T1000 (cell line): ENCODE measurements around the gene UNC93B1.

Experiments
- DNase-seq: peaks from one replicate; lab custom pipeline; 2025; ENCODE audit warnings: mixed read lengths; lab: John Stamatoyannopoulos, UW

UNC93B1 gene

DNA sequence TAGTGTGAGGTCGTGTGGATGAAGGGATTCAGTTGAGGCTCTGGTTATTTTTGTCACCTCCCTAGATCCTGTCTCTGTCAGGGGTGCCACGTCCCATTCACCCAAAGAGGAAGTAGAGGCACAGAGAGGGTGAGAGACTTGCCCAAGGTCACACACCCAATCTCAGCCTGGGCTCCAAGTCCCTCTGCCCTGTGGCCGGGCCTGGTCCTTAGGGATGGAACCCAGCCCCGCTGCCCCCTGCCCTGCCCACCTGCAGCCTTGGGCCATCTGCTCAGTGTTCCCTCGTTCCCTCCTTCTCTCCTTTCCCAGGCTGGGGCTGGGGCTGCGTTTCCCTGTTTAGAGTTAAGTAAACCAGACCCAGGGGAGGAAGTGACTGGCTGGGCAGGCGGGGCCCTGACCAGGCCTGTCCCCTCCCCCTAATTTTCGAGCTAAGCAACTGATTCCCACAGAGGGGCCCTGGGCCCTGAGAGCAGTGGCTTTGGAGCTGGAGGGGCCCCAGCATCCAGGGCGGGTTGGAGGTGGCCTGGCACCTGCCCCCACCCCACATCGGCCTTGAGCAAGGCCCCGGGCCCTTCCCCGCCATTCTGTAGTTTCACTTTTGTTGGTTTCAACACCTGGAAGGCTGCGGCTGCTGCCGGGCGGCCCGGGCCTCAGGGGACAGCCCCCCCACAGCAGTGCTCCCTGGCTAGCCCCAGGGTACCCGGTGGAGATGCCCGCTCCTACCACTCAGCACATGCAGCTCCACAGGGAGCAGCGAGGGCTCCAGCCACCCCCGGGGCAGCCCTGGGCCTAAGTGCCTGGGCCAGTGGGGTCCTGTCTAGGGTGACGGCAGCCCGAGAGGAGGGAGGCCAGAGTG lies 36.4 kb upstream of the UNC93B1 start:
- peak; percentile 39 for DNase-seq

DNA sequence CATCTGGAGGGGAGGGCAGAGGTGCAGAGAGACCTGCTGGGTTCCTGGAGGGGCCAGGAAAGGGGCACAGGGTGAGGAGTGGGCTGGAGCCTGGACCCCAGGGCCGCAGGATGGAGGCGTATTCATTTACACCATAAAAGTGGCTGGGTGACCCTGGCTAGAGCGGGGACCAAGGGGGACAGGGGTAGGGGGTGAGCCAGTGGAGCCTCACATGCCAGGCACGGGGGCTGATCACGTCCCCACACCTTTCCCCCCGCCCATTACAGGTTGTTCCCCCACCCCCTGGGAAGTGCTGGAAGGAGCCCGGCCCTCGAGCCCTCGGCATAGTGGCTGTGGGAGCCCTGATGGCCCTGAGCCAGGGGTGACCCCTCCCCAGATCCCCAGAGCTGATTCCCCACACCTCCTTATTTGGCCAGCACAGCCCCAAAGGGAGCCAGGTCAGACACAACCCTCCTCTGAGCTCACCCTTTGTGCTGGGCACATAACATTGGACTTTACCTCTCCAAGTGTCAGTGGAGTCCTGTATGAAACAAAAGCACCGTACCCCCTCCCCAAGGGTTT lies 35.7 kb upstream of the UNC93B1 start:
- no peak for DNase-seq

DNA sequence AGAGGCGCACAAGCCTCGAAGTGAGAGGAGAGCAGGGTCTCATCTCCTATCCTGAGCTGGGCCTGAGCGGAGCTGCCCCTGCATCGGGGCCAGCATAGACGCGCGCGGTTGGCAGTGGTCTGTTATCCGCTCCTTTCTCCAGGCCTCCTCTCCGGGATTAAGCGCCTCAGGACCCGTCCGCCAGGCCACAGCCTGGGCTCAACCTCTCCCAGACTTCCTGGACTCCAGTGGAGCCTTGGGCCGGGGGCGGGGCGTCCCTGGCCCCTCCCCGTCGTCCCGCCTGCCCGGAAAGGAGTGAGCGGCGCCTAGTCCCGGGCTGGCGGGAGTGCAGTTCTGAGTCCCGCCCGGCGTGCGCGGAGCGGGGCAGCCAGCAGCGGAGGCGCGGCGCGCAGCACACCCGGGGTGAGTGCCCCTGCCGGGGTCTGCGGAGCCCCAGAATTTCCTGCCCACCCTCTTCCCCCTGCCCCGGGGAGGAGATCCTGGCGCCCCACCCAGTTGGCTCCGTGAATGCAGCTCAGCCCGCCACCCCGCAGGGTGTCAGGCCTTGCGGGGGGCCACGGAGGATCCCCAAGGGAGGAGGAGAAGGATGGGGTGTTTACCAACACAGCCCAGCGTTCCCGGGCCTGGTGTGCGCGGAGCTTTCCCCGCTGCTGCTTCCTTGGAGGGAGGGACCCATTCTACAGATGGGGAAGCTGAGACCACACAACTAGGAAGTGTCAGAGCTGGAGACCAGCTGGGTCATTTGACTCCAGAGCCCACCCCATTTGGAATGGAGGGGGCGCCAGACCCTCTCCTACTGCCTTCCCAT lies 35.0 kb upstream of the UNC93B1 start, which contains the start of gene TCIRG1:
TSS of gene TCIRG1 (plus strand) at position 308 of the 808 bp plus-strand sequence. CDS start 2,247 bp downstream, outside the sequence.
- peak; percentile 53 for DNase-seq

DNA sequence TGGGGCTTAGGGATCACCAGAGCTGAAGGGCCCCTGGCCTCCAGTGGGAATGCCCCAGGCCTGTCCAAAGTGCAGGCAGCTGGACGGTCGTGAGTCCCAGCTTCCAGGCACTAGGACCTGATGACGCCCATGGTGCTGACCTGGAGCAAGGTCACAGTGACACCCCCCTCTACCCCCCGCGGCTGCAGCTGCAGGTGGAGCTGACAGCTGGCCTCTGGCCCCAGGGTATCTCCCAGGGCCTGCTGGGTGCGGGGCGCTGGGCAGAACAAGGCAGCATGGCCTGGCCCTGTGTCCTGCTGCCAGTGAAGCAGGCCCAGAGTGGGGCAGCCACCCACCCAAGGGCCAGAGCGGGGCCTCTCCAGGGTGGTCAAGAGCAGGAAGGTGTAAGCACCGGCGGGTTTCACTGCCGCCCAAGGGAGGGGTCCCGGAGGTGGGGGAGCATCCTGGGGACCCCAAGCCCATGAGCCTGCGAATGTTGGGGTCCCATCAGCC lies 34.4 kb upstream of the UNC93B1 start:
- DNase-seq = no peak

DNA sequence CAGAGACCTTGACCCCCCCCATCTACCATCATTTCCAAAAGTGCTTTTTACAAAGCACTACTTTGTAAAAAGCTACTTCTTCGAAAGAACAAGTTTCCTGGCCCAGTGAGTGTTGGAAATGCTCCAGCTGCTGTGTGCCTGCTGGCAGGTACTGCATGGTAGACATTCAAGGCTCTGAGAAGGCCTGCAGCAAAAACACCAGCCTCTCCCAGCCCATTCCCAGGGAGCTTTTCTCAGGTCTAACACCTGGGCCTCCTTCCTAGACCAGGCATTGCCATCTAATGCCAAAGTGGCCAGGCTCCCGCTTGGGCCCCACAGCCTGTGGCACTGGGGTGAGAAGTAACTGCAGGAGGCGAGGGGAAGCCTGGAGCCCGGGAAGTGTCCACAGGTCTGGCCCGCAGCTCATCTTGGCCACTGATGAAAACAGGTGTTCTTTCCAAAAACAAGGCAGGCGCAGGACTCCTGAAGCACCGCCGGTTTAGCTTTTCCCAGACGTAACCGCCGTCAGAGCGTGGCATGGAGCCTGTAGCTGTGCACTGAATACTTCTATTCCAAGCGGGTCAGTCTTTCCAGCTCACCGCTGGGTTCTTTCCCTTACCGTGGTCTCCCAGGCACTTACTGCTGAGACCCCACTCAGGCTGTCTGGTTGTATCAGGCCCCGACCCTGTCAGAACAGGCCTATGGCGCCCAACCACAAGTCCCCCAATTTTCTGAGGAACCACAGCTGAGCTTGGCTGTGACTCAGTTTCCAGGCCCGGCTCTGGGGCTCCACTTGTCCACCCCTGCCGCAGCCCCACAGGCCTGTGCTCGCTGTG lies 33.7 kb upstream of the UNC93B1 start:
- no peak for DNase-seq

DNA sequence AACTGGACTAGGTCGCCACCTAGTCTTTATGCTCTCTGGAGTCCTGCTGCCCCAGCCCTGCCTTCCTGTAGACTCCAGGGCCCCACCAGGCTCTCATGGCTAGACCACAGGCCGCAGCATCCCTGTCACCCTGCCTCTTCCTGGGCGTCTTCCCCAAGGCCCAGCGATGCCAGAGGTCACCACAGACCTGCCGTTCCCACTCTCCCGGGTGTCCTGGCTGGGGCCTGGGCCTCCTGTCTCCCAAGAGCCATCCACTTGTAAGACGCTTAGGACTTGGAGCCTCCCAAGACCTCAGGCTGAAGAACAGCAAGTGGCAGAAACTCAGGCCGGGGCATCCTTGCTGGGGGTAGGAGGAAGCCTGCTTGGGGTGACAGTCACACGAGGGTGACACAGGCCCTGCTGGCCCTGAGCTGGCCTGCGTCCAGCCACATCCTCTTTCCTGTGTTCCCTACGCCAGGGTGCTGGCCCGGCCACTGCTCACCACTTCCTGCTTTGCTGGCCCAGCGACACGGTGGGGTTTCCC lies 32.9 kb upstream of the UNC93B1 start:
- DNase-seq = no peak

DNA sequence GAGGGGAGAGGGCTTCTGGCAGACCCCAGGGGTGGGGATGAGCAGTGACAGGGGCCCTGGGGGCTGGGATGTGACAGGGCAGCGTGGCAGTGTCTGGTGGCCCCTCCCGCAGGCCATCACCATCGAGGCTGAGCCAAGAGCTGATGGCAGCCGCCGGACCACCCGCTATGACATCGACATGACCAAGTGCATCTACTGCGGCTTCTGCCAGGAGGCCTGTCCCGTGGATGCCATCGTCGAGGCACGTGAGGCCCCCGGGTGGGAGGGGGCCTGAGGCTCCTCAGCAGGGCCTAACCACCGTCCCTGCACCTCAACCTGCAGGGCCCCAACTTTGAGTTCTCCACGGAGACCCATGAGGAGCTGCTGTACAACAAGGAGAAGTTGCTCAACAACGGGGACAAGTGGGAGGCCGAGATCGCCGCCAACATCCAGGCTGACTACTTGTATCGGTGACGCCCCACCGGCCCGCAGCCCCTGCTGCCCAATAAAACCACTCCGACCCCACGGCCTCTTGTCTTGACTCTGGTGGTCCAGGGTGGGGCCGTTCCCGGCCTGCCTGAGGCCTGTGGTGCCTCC lies 32.3 kb upstream of the UNC93B1 start:
- no peak for DNase-seq

DNA sequence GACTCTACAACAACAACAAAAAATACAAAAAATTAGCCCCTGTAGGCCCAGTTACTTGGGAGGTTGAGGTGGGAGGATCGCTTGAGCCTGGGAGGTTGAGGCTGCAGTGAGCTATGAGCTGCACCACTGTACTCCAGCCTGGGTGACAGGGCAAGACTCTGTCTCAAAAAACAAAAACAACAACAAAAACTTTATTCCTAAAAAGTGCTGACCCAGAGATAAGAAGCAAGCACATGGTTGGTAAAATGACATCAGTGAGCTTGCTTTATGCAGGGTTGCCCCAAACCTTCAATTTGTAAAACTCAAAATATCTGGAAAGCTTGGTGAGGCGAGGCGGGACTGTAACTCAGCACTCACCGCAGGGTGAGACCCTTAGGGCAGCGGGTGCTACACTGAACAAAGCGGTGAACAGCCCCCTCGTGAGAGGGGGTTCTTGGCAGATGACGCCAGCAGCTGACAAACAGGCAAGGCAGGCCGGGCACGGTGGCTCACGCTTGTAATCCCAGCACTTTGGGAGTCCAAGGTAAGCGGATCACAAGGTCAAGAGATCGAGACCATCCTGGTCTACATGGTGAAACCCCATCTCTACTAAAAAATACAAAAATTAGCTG lies 31.5 kb upstream of the UNC93B1 start:
- no peak for DNase-seq

DNA sequence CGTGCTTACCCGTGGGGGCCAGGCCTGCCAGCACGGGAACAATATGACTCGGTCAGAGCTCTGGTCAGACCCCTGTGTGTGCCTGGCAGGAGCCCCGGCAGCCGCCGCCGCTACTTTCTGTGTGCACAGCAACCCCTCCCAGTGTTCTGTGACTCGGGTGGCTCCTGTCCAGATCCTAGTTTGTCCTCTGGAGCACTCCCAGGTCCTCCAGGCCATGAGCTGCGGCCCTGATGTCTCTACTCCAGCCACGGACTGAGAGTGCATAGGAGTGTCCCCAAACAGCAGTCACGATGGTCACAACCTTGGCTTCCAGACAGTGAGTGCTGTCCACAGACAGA lies 29.8 kb upstream of the UNC93B1 start:
- no peak for DNase-seq

DNA sequence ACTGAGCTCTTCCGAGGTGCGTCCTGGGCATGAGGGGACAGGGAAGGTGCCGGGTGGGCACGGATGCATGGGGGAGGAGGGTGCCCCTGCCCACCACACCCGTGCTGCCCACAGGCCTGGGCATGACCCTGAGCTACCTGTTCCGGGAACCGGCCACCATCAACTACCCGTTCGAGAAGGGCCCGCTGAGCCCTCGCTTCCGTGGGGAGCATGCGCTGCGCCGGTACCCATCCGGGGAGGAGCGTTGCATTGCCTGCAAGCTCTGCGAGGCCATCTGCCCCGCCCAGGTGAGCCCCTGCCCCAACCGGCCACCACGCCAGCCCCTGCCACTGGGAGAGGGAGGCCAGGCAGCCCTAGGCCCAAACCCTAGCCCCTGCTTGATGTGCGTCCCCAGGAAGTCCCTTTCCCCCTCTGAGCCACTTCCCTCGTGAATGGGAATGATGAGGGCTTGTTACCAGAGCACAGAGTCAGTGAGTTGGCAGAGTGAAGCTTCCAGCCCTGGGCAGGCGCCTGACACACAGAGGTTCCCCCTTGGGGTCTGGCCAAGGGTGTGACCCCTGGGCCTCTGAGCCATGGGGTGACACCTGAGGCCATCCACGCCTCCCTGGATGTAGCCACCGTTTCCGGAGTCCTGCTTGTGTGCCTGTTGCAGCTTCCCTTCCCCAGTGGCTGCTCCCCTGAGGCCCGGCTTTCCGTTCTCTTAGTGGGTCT lies 29.3 kb upstream of the UNC93B1 start:
- no peak for DNase-seq

DNA sequence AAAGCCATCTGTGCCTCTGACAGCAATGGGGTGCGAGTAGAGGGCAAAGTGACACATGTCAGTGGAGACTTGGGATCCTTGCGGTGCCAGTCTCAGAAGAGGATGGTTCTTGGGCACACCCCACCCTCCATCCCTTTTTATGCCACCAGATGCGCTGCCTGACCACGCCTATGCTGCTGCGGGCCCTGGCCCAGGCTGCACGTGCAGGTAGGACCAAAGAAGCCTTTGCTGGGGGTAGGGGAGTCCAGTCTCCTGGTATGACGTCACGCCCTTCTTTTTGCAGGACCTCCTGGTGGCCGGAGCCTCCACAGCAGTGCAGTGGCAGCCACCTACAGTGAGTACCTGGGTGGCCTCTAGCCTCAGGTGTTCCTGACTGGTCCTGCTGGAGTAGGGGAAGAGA lies 28.1 kb upstream of the UNC93B1 start:
- DNase-seq = no peak

DNA sequence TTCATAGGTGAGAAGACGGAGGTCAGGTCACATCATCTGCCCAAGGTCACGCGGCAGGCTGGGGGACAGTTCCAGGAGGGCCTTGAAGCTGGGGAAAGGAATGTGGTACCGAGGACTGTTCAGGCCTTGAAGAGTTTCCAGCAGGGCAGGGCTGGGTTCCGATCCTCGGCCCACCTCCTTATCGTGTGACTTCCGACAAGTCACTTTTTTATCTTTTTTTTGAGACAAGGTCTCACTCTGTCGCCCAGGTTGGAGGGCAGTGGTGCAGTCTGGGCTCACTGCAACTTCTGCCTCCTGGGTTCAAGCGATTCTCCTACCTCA lies 27.2 kb upstream of the UNC93B1 start:
- DNase-seq = no peak

DNA sequence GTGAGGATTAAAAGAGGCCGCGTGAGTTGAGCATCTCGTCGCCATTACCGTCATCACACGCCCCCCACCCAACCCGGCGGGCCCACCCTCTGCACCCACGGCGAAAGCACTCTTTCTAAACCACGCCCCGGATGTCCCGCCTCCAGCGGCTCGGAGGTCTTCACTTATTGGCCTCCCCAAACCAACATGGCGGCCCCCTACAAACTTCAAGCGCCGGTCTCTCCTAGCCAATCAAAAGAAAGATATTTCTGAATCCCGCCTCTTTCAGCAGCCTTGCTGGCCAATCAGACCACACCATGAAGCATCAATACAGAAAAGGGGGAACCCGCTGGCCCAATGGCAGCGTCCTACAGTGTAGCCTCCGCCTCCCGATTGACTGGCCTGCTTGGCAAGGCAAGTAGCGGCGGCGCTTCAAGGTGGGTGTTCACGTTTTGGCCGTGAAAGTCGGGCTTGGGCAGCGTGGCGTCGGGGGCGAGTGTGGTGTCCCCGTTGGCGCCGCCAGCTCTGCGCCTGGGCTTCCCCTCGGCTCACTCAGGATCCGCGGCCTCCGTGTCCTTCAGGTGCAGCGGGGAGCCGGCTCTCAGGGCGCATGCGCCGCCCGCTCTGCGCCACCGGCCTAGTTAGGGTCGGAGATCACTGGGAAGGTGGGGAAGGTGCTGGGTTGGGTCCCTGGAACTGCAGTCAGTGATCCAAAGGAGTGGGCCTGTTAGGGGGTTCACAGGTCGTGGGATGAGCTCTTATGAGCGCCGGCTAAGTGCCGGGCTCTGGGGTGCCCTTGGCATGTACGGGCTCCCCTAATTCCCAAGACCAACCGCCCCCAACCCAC lies 26.6 kb upstream of the UNC93B1 start, which contains the start of gene NDUFS8:
TSS of gene NDUFS8 (plus strand) at position 364 of the 826 bp plus-strand sequence. CDS start 1,471 bp downstream, outside the sequence.
- DNase-seq = peak; percentile 97

DNA sequence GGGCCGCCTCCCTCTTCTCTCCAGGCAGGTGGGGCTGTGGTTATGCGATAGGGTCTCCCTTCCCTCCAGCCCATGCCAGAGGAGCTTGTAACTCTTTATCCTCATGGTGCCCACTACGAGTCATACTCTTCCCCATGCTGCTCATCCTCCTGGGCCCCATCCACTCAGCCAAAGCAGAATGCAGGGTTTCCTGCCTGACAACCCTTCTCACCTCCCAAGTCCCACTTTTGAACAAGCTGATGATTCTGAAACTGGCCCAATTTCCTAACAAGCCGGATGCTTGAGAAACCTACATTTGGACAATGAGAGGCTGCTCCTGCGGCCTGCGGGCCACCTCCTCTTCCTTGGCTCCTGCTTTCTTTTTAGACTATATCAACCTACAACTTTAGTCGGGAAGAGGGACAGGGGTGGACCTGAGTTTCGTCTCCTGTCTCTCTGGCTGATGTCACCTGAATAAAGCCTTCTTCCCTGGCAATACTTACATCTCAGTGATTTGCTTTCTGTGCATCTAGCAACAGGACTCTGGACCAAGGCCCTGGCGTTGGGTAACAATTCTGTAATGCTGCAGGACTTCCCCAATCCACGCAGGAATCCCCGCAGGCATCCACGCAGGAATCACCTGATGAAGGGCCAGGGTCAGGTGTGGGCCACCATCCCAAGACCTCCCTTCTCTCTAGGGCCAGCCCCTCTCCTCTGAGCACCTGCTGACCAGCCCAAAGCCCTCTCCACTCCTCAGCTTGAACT lies 25.1 kb upstream of the UNC93B1 start:
- no peak for DNase-seq

DNA sequence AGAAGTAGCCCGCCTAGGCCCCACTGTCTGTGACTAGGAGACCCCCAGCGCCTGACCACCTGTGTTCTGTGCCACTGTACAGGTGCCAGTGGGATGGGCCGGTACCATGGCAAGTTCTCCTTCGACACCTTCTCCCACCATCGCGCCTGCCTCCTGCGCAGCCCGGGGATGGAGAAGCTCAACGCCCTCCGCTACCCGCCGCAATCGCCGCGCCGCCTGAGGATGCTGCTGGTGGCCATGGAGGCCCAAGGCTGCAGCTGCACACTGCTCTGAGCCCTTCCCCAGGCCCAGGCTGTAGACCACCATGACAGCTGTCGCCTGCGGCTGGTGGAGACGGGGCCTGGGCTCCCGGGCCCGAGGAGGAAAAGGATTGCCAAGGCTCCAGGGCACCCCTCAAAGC lies 23.8 kb upstream of the UNC93B1 start:
- no peak for DNase-seq

DNA sequence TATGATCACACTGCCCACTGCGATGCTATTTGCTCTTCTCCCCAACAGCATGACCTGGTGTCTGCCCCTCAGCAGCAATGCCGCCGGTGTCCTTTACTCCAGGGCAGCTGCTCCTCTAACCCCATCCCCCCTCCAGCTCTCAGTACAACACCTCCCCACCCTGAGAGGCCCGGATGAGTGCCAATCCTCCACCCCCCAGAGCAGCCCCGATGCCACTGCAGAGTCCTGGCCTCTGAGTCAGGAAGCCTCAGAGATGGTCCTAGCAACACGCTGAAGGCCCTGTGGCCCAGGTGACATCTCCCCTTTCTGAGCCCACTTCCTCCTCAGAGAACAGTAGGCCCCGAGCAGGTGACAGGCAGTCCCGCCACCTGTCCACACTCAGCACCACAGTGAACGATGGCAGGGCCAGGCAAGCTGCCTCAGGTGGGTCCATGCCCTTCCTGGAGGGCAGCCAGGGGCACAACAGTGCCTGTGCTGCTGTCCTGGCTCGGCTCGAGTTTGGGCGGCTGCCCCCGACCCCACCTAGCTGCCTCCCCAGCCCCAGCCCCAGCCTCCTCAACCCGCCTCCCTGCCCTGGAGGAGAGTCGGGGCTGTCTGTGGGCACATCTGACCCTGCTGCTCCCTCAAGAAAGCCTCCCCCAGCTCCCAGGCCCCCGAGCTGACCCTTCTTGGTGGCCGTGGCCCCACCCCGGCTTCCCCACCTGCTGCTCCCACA lies 22.7 kb upstream of the UNC93B1 start:
- no peak for DNase-seq

DNA sequence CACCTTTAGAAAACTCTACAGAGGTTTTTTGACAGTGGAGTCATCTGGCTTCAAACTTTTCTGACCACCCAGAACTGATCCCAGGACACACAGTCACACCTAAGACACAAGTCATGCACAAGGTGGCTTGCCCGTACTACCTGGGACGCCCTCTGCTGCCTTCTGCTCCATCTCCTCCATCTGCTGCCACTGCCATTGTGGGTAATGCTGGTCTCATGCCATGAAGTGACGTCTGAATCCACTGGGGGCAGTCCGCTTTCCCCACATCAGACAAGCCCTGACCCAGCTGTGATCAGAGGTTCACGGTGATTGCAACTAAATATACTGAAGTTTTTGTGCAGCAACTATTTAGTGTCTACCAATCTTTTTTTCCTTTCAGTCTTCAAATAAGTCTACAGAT lies 21.1 kb upstream of the UNC93B1 start:
- DNase-seq = no peak

DNA sequence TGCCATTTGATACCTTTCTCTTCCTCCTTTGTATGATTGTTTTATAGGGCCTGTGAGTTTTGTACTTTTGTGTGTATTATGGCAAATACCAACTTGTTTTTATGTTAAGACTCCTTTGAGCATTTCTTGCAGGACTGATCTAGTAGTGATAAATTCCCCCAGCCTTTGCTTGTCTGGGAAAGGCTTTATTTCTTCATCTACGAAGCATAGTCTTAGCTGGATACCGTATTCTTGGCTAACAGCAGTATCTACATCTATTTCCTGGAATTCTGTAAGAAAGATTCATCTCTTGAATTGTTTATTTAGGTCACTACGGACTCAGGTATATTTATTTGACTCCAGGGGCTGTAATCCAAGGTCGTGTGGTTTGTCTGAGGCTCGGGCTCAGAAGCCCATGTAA lies 20.6 kb upstream of the UNC93B1 start:
- DNase-seq = no peak
